ENCODE data around the gene LY6G6C.

The LY6G6C gene

GRCh38 chr6:31702819-31703716, 18.5 kb downstream of the LY6G6C start, which contains the start of gene ABHD16A:
Gene ABHD16A, minus strand, starts transcription at chr6:31703324. Its CDS starts 43 bp downstream, at chr6:31703281.
- DNase-seq: peak; percentile 78

GRCh38 chr6:31702405-31702818, 19.1 kb downstream of the LY6G6C start:
- DNase-seq: no peak

DNA sequence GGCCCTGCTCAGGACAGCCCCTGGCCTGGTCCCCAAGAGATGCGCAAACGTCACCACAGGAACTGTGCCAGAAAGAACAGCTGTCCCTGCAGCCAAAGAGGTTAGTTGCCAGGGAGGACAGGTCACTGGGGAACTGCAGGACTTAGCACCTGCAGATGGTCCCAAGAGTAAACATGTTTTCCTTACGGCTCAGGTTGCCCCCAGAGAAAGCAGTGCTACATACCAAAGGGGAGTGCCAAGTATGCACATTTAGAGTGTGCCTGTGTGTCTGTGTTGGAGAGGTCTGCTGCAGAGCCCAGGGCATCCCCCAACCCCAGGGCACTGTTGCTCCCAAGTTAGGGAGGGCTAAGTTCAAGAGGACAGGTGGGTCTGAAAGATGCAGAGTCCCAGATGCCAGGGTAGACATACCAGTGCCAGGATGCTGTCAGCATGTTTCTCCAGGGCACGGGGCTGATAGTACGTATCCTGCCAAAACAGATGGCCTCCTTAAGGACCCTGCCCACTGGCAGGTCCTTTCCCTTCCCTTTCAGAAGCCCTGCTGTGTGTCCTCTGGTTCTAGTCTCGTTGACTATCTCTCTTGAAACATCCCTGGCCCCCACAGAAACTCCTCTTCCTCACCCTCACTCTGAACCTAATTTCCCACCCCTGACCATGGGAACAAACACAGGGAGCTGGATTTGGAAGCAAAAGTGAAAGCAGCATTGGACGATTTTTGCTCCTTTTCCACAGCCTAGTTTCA, 19.7 kb downstream of the LY6G6C start:
- no peak for DNase-seq

GRCh38 chr6:31700740-31701401, 20.7 kb downstream of the LY6G6C start:
- no peak for DNase-seq

- DNase-seq: no peak
Measured at GRCh38 chr6:31697555-31697954, 24.0 kb downstream of the LY6G6C start.

- DNase-seq: no peak
Measured at GRCh38 chr6:31693535-31693934, 28.0 kb downstream of the LY6G6C start.

DNA sequence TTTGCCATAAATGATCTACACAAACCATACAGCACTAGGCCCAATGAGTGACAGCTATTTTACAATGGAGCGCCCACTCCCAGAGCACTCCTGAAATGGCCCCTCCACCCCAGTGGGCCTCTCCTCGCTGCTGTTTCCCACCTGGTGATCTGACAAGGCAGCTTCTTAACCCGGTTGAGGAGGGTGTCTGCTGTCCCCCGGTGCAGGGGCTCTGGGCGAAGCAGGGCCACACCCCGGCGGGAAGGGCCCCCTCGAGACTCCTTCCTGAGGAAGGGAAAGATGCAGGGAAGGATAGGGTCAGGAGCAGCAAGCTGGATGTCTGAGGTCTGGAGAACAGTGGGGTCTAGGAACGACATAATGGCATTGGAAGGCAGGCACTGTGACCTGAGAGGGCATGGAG, 28.7 kb downstream of the LY6G6C start:
- no peak for DNase-seq

GRCh38 chr6:31692353-31692752, 29.2 kb downstream of the LY6G6C start:
- no peak for DNase-seq

DNA sequence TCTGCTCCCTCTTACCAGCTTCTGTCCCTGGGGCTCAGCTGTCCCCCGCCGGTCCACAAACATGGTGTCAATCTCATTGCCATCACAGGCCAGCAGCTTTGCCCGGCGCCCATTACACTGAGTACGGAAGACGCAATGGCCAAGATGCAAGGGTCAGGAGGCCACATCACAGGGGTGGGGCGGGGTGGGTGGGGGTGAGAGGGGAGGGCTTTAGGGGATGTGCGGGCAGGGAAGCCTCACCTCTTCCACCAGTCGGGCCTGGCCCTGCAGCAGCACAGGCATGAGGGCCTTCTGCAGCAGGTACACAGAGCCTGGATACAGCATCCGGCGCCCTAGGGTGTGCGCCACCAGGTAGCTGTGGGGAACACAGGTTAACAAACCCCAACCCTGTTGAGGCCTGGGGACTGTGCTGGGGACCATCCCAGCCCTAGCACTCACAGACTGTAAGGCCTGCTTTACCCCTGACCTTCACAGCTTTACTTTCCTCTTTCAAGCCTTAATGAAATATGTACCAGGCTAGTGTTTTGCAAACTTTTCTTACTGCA, 29.9 kb downstream of the LY6G6C start:
- DNase-seq: no peak

DNA sequence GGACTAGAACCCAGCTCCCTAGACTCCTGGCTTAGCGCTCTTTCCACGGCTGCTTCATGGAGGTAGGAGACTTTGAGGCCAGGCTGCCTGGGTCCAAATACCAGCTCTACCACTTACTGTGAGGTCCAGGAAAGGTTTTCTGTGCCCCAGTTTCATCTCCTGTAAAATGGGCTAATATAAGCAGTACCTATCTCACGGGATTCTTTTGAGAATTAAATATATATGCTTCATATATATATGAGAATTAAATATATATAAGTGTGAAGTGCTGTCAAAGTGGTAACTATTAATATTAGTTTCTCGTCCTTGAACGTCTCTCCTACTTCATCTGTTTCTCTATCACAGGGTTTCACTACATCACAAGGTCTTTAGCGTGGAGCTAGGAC, 30.5 kb downstream of the LY6G6C start:
- no peak for DNase-seq

DNA sequence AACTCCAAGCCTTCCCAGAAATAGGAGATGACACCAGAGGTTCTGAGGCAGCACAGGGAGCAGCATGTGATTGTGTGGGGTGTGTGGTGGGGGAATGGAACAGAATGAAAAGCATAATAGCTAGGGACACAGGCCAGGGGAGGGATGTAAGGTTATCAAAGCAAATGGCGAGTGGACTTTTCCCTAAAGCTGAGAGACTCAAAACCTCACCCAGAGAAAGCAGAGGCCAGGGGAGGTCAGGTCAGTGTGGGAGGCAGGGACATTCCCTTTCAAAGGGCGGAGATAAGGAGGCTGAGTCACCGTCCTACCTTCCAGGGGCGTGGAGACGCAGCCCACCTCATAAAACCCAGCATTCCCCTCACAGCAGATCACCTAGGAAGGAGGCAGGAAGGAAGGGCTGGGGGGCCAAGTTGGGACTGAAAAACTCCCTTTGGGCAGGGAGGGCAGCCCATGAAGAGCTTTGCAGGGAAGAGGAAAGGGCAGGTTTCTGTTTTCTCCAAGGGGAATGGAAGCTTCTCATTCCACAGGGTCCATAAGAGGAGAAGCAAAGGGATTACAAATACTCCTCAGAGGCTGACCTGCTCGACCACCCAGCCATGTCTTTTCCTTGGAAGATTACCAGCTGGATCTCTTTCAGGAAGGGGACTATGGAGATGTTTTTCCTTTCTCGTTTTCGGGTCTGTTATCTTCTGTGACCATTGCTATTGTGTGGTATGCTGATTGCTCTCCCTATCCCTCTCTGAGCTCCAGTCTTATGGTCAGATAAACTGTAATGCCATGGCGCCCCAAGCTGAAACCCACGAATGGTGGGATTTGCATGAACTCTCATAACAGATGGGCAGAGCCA, 31.1 kb downstream of the LY6G6C start:
- no peak for DNase-seq

DNA sequence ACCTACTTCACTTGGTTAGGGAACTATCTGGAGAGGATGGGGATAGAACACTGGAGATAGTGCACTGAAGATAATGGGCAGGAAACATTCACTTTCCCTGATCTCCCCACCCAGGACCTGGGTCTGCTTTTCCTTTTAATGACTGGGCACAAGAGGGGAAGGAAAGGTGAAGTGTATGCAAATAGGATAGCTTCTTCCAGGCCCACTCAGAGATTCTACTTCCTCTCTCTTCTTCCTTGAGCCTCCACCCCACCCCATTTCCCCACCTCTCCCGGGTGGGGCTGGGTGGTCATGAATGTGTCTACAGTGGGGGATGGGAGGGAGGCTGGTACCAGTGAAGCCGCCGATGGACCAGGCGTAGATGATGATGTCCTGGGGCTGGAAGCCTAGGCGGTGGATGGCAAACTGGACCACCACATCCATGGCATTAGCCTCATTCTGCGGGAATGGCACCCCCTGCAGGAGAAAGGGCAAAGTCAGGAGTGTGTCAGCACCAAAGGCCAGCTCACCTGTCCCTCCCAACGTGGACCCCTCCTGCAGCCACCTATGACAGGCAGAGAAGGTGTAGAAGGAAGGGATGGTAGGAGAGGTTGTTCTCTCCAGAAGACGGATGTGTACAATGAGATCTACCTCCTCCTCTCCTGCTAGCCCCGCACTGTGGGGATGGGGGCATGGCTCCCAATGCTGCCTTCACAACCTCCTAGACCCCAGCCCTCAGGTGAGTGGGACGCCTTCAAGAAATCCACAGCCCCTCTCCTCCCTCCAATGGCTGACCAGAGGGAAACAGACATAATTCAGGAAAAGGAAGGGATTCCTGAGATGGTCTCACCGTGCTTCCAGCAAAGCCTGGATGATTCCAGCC, 32.1 kb downstream of the LY6G6C start:
- no peak for DNase-seq

DNA sequence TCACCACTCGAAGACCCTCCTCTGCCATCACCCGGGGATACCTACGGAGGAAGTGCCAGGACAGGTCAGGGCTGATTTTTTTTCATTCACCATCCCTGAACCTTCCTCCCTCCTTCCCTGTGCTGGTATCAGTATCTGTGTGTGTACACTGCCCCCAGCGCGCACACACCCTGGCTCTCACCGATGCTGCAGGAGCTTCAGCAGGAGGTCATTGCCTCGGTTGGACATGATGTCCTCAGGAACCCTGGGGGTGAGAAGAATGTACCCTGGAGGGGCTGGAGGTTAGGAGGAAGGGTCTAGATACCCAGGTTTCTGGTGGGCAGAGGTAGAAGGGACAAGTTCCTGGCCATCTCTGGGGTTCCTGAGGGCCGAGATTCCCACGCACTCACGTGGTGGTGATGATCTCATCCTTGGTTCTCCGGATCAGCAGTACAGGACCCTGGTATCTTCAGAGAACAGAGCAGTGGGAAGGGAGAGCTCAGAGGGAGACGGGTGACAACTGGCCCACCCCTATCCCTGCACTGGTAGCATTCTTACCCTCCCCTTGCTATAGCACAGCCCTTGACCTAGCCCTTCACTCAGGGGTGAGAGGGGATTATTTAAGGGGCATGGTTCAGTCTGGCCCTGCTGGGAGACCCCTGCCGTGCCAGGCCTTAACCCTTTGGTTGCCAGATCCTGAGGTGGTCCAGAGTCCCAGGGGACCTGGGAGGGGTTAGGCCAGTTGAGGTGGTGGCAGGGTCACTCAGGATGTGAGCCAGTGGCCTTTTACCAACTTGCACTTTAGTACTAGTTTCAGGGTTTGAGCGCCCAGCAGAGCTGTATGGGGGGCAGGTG, 33.5 kb downstream of the LY6G6C start:
- DNase-seq: no peak

DNA sequence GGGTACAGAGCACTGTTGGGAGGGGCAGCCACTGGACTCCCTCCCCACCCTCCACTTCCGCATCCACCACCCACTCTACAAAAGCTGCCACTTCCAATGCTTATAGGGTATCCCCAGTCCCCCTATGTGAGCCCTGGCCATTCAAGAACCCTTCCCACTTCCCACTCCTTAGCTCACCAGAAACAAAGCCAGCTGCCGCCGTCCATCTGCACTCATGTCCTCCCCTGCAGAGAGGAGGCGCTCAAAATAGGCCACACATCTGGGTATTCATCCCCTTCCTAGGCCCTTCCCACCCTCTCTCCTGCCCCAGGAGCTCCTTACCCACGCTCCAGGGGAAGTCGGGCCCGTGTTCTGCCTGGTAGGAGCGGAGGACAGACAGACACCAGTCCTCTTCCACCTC, 34.2 kb downstream of the LY6G6C start:
- DNase-seq: no peak

DNA sequence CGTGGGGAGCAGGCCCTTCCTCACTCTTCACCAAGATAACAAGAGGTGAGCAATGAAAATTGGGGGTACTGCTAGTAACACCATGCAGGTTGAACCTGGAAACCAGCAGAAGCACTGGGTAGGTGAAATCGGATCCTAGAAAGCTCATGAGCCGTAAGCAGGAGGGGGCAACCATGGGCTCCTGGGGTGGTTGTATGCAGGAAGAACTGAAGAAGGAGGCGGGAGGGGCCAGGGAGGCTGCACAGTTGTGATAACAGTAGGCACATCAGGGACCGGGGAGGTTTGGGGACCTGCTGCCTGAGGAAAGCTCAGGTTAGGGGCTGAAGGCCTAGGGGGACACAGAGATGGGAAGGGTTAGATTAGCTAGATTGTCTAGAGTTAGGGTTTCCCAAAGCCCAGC, 35.1 kb downstream of the LY6G6C start:
- no peak for DNase-seq

- DNase-seq: no peak
Measured at GRCh38 chr6:31683591-31683990, 38.0 kb downstream of the LY6G6C start.

DNA sequence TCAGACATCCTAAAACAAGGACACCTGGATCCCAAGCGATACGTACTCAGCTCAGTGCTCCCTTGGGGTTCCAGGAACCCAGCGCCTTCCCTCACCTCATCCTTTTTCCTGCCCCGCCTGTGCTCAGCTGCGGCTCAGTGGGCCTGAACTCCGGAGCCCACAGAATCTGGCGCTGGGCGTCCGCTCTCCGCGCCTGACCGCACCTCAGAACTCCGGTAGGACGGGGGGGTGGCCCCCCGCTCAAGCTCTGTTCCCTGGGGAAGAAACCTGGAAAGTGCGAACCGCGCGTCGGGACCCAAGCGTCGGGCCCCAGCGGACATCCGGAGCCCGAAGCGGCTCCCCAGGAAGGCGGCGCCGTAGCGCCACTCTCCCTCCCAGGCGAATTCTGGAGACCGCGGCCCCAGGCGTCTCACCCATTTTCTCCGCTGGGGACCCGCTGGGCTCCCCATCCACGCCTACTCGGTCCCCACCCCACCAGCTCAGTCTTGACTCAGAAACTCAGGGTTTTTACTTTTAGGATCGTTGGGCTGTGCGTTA, 40.3 kb downstream of the LY6G6C start:
- no peak for DNase-seq

GRCh38 chr6:31680226-31681134, 41.1 kb downstream of the LY6G6C start, which contains the start of gene LY6G5C:
Gene LY6G5C, minus strand, starts transcription at chr6:31681067. Its CDS starts 694 bp downstream, at chr6:31680373.
- peak; percentile 52 for DNase-seq

GRCh38 chr6:31677955-31678354, 43.6 kb downstream of the LY6G6C start:
- DNase-seq: no peak

Measured in NCI-H1417 treated with DMSO at 0.1 percent for 48 hours (cell line).